ENCODE results near the gene COX18.

COX18 gene

GRCh38 chr4:73045879-73046278 lies 23.6 kb downstream of the COX18 start:
- H3K4me3 ChIP-seq (ENCODE audit: severe bottlenecking), result no peak overlapping the region
- no peaks in the 10 kb centered on the region for H3K4me1 ChIP-seq (ENCODE audit: insufficient read depth, poor library complexity, severe bottlenecking)
- H3K9me3 ChIP-seq (ENCODE audit: severe bottlenecking), result no peaks in the 10 kb centered on the region
- no peak for DNase-seq (ENCODE audit: low spot score)
- TF ChIP-seq CTCF (IDR thresholded peaks at IDR 0.05; ENCODE audit: poor library complexity, severe bottlenecking), result no peak
- H3K27me3 ChIP-seq (ENCODE audit: insufficient read depth, poor library complexity, severe bottlenecking), result no peaks in the 10 kb centered on the region
- no peak overlapping the region for H3K27ac ChIP-seq (ENCODE audit: poor library complexity, severe bottlenecking)
- no peaks in the 10 kb centered on the region for H3K36me3 ChIP-seq (ENCODE audit: low read depth)
- no peak for ATAC-seq (ENCODE audit: low read depth)

GRCh38 chr4:73037057-73037456 lies 32.5 kb downstream of the COX18 start:
- ATAC-seq (ENCODE audit: low read depth) (no peak), DNase-seq (ENCODE audit: low spot score) (no peak)
- Histone ChIP-seq H3K36me3 (ENCODE audit: low read depth) (no peaks in the 10 kb centered on the region), H3K9me3 (ENCODE audit: severe bottlenecking) (peaks cover 4% of the 10 kb centered on the region), H3K27ac (ENCODE audit: poor library complexity, severe bottlenecking) (no peak overlapping the region), H3K4me1 (ENCODE audit: insufficient read depth, poor library complexity, severe bottlenecking) (no peaks in the 10 kb centered on the region), H3K27me3 (ENCODE audit: insufficient read depth, poor library complexity, severe bottlenecking) (no peaks in the 10 kb centered on the region), H3K4me3 (ENCODE audit: severe bottlenecking) (no peak overlapping the region)
- TF ChIP-seq CTCF (IDR thresholded peaks at IDR 0.05; ENCODE audit: poor library complexity, severe bottlenecking), result no peak

GRCh38 chr4:73036123-73036522 lies 33.4 kb downstream of the COX18 start:
- Histone ChIP-seq H3K4me3 (ENCODE audit: severe bottlenecking) (no peak overlapping the region), H3K27ac (ENCODE audit: poor library complexity, severe bottlenecking) (no peak overlapping the region)
- ATAC-seq (ENCODE audit: low read depth), result no peak

GRCh38 chr4:73034896-73035295 lies 34.6 kb downstream of the COX18 start:
- H3K27me3 ChIP-seq (ENCODE audit: insufficient read depth, poor library complexity, severe bottlenecking), result no peaks in the 10 kb centered on the region
- TF ChIP-seq CTCF (IDR thresholded peaks at IDR 0.05; ENCODE audit: poor library complexity, severe bottlenecking), result no peak
- no peaks in the 10 kb centered on the region for H3K4me1 ChIP-seq (ENCODE audit: insufficient read depth, poor library complexity, severe bottlenecking)
- peaks cover 4% of the 10 kb centered on the region for H3K9me3 ChIP-seq (ENCODE audit: severe bottlenecking)
- ATAC-seq (ENCODE audit: low read depth), result no peak
- DNase-seq (ENCODE audit: low spot score), result no peak
- no peak overlapping the region for H3K27ac ChIP-seq (ENCODE audit: poor library complexity, severe bottlenecking)
- no peaks in the 10 kb centered on the region for H3K36me3 ChIP-seq (ENCODE audit: low read depth)
- H3K4me3 ChIP-seq (ENCODE audit: severe bottlenecking), result no peak overlapping the region

More at GRCh38 chr4:73036123-73036522, 33.4 kb downstream of the COX18 start:
- Histone ChIP-seq H3K4me1 (ENCODE audit: insufficient read depth, poor library complexity, severe bottlenecking) (no peaks in the 10 kb centered on the region), H3K9me3 (ENCODE audit: severe bottlenecking) (peaks cover 4% of the 10 kb centered on the region), H3K36me3 (ENCODE audit: low read depth) (no peaks in the 10 kb centered on the region), H3K27me3 (ENCODE audit: insufficient read depth, poor library complexity, severe bottlenecking) (no peaks in the 10 kb centered on the region)
- DNase-seq (ENCODE audit: low spot score), result no peak
- TF ChIP-seq CTCF (IDR thresholded peaks at IDR 0.05; ENCODE audit: poor library complexity, severe bottlenecking), result no peak

GRCh38 chr4:73028621-73029020 lies 40.9 kb downstream of the COX18 start:
- no peak for TF ChIP-seq CTCF (IDR thresholded peaks at IDR 0.05; ENCODE audit: poor library complexity, severe bottlenecking)
- H3K27ac ChIP-seq (ENCODE audit: poor library complexity, severe bottlenecking), result no peak overlapping the region
- no peaks in the 10 kb centered on the region for H3K4me1 ChIP-seq (ENCODE audit: insufficient read depth, poor library complexity, severe bottlenecking)
- H3K36me3 ChIP-seq (ENCODE audit: low read depth), result no peaks in the 10 kb centered on the region
- H3K9me3 ChIP-seq (ENCODE audit: severe bottlenecking), result no peaks in the 10 kb centered on the region
- no peak overlapping the region for H3K4me3 ChIP-seq (ENCODE audit: severe bottlenecking)
- no peak for ATAC-seq (ENCODE audit: low read depth)
- H3K27me3 ChIP-seq (ENCODE audit: insufficient read depth, poor library complexity, severe bottlenecking), result no peaks in the 10 kb centered on the region
- DNase-seq (ENCODE audit: low spot score), result no peak

Data from RWPE2 (cell line).